HepG2 (cell line): Measurements from ENCODE around the gene HERC4. TPM values are rescaled to one million over a fixed set of nuclear protein-coding genes. Genes with fewer than 3 reads are reported as not detected.

Experiments
- DPF2 ChIP-seq: sonication (generic); formaldehyde crosslinking; IDR thresholded peaks from 2 replicates; pipeline ENCODE4 v1.4.0; 2020; ENCODE audit warnings: mild to moderate bottlenecking, low read depth, missing genetic modification reagents, borderline replicate concordance
- FOXO1 ChIP-seq: sonication (generic); formaldehyde crosslinking; IDR thresholded peaks from 2 replicates; pipeline ENCODE4 v1.4.0; 2020; ENCODE audit warnings: missing genetic modification reagents
- GFI1 ChIP-seq: sonication (generic); formaldehyde crosslinking; IDR thresholded peaks from 2 replicates; pipeline ENCODE4 v1.5.0; 2020; ENCODE audit warnings: missing genetic modification reagents, mild to moderate bottlenecking, borderline replicate concordance
- HNRNPL ChIP-seq: fragments of 200-400 bp; formaldehyde crosslinking; IDR thresholded peaks from 2 replicates; pipeline ENCODE4 v1.6.1; 2017; ENCODE audit warnings: mild to moderate bottlenecking, low read depth, low read length
- MAZ ChIP-seq, 2 experiments: sonication (generic) in 1 of 2; formaldehyde crosslinking in 1 of 2; IDR thresholded peaks; 2 replicates each; pipeline versions ENCODE4 v1.5.0 to v1.6.1; 2012 to 2020; ENCODE audit warnings: low read depth in 2 of 2, mild to moderate bottlenecking in 2 of 2, borderline replicate concordance in 1 of 2, improper control_type of control experiment in 1 of 2, low read length in 1 of 2, missing genetic modification reagents in 1 of 2, moderate library complexity in 1 of 2
- MEIS1 ChIP-seq: sonication (generic); formaldehyde crosslinking; IDR thresholded peaks from 2 replicates; pipeline ENCODE4 v1.9.0; 2021; ENCODE audit warnings: mild to moderate bottlenecking, missing genetic modification reagents, moderate library complexity, borderline replicate concordance
- POLR2A ChIP-seq, 2 experiments: IDR thresholded peaks; 2 replicates each; pipeline ENCODE4 v1.6.1; 2011; ENCODE audit warnings: low read depth in 2 of 2, low read length in 2 of 2, mild to moderate bottlenecking in 1 of 2, moderate library complexity in 1 of 2; ENCODE audit not compliant: insufficient read depth in 1 of 2
- PTBP1 ChIP-seq: fragments of 200-400 bp; formaldehyde crosslinking; IDR thresholded peaks from 2 replicates; pipeline ENCODE4 v1.6.1; 2018; ENCODE audit warnings: low read length, low read depth; ENCODE audit not compliant: poor library complexity, severe bottlenecking
- RARG ChIP-seq: sonication (generic); formaldehyde crosslinking; IDR thresholded peaks from 2 replicates; pipeline ENCODE4 v1.4.0; 2020; ENCODE audit warnings: low read depth, mild to moderate bottlenecking, missing genetic modification reagents
- RFX1 ChIP-seq: fragments of 450-650 bp; IDR thresholded peaks from 2 replicates; pipeline ENCODE4 v1.6.1; 2017
- SALL1 ChIP-seq: sonication (generic); formaldehyde crosslinking; IDR thresholded peaks from 2 replicates; pipeline ENCODE4 v1.8.0; 2022; ENCODE audit warnings: mild to moderate bottlenecking, missing genetic modification reagents
- SNRNP70 ChIP-seq: fragments of 200-400 bp; formaldehyde crosslinking; IDR thresholded peaks from 2 replicates; pipeline ENCODE4 v1.6.1; 2017; ENCODE audit warnings: mild to moderate bottlenecking, low read depth, low read length, moderate library complexity
- SRSF9 ChIP-seq: fragments of 200-400 bp; formaldehyde crosslinking; IDR thresholded peaks from 2 replicates; pipeline ENCODE4 v1.6.1; 2018; ENCODE audit warnings: borderline replicate concordance, mild to moderate bottlenecking, low read depth, low read length; ENCODE audit not compliant: insufficient read depth, poor library complexity, severe bottlenecking
- TEAD3 ChIP-seq: optimal IDR thresholded peaks from 2 replicates; pipeline ENCODE3; 2016; ENCODE audit warnings: borderline replicate concordance
- WIZ ChIP-seq: sonication (generic); formaldehyde crosslinking; IDR thresholded peaks from 2 replicates; pipeline ENCODE4 v1.5.1; 2020; ENCODE audit warnings: mild to moderate bottlenecking, missing genetic modification reagents
- ZC3H4 ChIP-seq: sonication (generic); formaldehyde crosslinking; IDR thresholded peaks from 2 replicates; pipeline ENCODE4 v1.4.0; 2020; ENCODE audit warnings: missing genetic modification reagents, borderline replicate concordance
- ZNF263 ChIP-seq: sonication (generic); formaldehyde crosslinking; IDR thresholded peaks from 2 replicates; pipeline ENCODE4 v1.4.0; 2020; ENCODE audit warnings: missing genetic modification reagents
- ZNF709 ChIP-seq: sonication (generic); formaldehyde crosslinking; IDR thresholded peaks from 2 replicates; pipeline ENCODE4 v1.5.0; 2020; ENCODE audit warnings: mild to moderate bottlenecking, missing genetic modification reagents
- ZNF747 ChIP-seq: sonication (generic); formaldehyde crosslinking; IDR thresholded peaks from 2 replicates; pipeline ENCODE4 v1.8.1; 2023; ENCODE audit warnings: missing genetic modification reagents, mild to moderate bottlenecking, borderline replicate concordance
- ZNF792 ChIP-seq: IDR thresholded peaks from 2 replicates; pipeline ENCODE4 v1.6.1; 2016
- polyA plus RNA-seq, 8 experiments: library from polyadenylated mRNA; depleted of rRNA in 3 of 8; stranded (reverse) in 7 of 8; unstranded in 1 of 8; fragments of >200 nt; fragmentation: Illumina TruSeq in 4 of 8; extraction: Trizol in 4 of 8; gene quantifications; 2 replicates each; pipeline versions ENCODE4 v1.2.1 to v1.2.3, GENCODE V29; 2011 to 2016; ENCODE audit warnings: low read depth in 4 of 8, missing spikeins in 1 of 8, mixed read lengths in 1 of 8; ENCODE audit not compliant: insufficient read depth in 1 of 8
- total RNA-seq, 5 experiments: library from RNA; depleted of rRNA; stranded (reverse); fragments of >200 nt; fragmentation: Illumina TruSeq; extraction: Trizol; gene quantifications; 2 replicates each; pipeline ENCODE4 v1.2.3, GENCODE V29; 2016; ENCODE audit warnings: low read depth in 1 of 5
- TF ChIP-seq, protein P1 (sequence below): sonication (generic); formaldehyde crosslinking; IDR thresholded peaks from 2 replicates; pipeline ENCODE4 v1.4.0; 2020; ENCODE audit warnings: missing genetic modification reagents
- TF ChIP-seq, protein P2 (sequence below): sonication (generic); formaldehyde crosslinking; IDR thresholded peaks from 2 replicates; pipeline ENCODE4 v1.5.0; 2020; ENCODE audit warnings: missing genetic modification reagents
- TF ChIP-seq, protein P3 (sequence below): sonication (generic); formaldehyde crosslinking; IDR thresholded peaks from 2 replicates; pipeline ENCODE4 v1.4.0; 2020; ENCODE audit warnings: missing genetic modification reagents, borderline replicate concordance
- TF ChIP-seq, protein P4 (sequence below): IDR thresholded peaks from 2 replicates; pipeline ENCODE4 v1.6.1; 2016; ENCODE audit warnings: mild to moderate bottlenecking

HERC4 gene
- total and polyA plus RNA-seq, 2 of the 13 experiments (the other 11 are each of a cell fraction or from before 2014, with no cell fraction given), result 9.8 to 20.2 TPM

DNA sequence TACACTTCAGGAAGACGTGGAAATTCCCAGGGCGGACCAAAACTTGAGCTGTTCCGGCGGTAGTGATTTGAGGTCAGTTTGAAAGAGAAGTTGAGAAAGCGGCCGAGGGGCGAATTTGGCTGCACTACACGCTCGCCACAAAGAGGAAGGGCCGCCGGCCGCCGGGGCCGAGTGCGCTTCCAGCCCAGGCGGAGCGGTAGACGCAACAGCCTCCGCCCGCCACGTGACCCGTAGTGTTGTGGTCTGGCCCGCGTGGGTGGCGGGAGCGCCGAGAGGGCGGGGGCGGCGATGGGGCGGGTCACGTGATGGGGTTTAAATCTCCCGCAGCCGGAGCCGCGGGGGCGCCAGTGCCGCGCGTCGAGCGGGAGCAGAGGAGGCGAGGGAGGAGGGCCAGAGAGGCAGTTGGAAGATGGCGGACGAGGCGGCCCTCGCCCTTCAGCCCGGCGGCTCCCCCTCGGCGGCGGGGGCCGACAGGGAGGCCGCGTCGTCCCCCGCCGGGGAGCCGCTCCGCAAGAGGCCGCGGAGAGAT, 190.7 kb downstream of the HERC4 start, which contains the start of gene SIRT1 (continued):
- peak; percentile 94 for TF ChIP-seq ZNF792 (CRISPR knock-in tag)
- TF ChIP-seq, protein P1, sequence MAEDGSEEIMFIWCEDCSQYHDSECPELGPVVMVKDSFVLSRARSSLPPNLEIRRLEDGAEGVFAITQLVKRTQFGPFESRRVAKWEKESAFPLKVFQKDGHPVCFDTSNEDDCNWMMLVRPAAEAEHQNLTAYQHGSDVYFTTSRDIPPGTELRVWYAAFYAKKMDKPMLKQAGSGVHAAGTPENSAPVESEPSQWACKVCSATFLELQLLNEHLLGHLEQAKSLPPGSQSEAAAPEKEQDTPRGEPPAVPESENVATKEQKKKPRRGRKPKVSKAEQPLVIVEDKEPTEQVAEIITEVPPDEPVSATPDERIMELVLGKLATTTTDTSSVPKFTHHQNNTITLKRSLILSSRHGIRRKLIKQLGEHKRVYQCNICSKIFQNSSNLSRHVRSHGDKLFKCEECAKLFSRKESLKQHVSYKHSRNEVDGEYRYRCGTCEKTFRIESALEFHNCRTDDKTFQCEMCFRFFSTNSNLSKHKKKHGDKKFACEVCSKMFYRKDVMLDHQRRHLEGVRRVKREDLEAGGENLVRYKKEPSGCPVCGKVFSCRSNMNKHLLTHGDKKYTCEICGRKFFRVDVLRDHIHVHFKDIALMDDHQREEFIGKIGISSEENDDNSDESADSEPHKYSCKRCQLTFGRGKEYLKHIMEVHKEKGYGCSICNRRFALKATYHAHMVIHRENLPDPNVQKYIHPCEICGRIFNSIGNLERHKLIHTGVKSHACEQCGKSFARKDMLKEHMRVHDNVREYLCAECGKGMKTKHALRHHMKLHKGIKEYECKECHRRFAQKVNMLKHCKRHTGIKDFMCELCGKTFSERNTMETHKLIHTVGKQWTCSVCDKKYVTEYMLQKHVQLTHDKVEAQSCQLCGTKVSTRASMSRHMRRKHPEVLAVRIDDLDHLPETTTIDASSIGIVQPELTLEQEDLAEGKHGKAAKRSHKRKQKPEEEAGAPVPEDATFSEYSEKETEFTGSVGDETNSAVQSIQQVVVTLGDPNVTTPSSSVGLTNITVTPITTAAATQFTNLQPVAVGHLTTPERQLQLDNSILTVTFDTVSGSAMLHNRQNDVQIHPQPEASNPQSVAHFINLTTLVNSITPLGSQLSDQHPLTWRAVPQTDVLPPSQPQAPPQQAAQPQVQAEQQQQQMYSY (CRISPR knock-in tag), result no peak
- TF ChIP-seq RARG (CRISPR knock-in tag), result no peak
- TF ChIP-seq SNRNP70, result no peak
- no peak for TF ChIP-seq DPF2 (CRISPR knock-in tag)
- no peak for TF ChIP-seq PTBP1
- TF ChIP-seq ZNF747 (CRISPR knock-in tag), result 0 out of 2 replicates have a peak, but pooled peaks have one; percentile 38
- peak; percentile 88 for TF ChIP-seq GFI1 (CRISPR knock-in tag)
- TF ChIP-seq ZNF263 (CRISPR knock-in tag), result 0 out of 2 replicates have a peak, but pooled peaks have one; percentile 64
- TF ChIP-seq WIZ (CRISPR knock-in tag), result 0 out of 2 replicates have a peak, but pooled peaks have one; percentile 26
- TF ChIP-seq HNRNPL, result no peak
- TF ChIP-seq, protein P2, sequence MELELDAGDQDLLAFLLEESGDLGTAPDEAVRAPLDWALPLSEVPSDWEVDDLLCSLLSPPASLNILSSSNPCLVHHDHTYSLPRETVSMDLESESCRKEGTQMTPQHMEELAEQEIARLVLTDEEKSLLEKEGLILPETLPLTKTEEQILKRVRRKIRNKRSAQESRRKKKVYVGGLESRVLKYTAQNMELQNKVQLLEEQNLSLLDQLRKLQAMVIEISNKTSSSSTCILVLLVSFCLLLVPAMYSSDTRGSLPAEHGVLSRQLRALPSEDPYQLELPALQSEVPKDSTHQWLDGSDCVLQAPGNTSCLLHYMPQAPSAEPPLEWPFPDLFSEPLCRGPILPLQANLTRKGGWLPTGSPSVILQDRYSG, result 0 out of 2 replicates have a peak, but pooled peaks have one; percentile 62
- TF ChIP-seq, protein P3, sequence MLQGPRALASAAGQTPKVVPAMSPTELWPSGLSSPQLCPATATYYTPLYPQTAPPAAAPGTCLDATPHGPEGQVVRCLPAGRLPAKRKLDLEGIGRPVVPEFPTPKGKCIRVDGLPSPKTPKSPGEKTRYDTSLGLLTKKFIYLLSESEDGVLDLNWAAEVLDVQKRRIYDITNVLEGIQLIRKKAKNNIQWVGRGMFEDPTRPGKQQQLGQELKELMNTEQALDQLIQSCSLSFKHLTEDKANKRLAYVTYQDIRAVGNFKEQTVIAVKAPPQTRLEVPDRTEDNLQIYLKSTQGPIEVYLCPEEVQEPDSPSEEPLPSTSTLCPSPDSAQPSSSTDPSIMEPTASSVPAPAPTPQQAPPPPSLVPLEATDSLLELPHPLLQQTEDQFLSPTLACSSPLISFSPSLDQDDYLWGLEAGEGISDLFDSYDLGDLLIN (CRISPR knock-in tag), result no peak
- TF ChIP-seq, protein P4, sequence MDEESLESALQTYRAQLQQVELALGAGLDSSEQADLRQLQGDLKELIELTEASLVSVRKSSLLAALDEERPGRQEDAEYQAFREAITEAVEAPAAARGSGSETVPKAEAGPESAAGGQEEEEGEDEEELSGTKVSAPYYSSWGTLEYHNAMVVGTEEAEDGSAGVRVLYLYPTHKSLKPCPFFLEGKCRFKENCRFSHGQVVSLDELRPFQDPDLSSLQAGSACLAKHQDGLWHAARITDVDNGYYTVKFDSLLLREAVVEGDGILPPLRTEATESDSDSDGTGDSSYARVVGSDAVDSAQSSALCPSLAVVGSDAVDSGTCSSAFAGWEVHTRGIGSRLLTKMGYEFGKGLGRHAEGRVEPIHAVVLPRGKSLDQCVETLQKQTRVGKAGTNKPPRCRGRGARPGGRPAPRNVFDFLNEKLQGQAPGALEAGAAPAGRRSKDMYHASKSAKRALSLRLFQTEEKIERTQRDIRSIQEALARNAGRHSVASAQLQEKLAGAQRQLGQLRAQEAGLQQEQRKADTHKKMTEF (CRISPR knock-in tag), result peak; percentile 93; the same call in 1 of the 2 replicates
- peak; percentile 76 for TF ChIP-seq FOXO1
- TF ChIP-seq RFX1, result no peak
- TF ChIP-seq POLR2A (IDR thresholded peaks at IDR 0.05; ENCODE audit: insufficient read depth in 1 of 2, low read depth in 2 of 2, low read length in 2 of 2), result peak; percentile 93 to 95
- TF ChIP-seq SRSF9, result no peak
- TF ChIP-seq ZNF709, result peak; percentile 80
- TF ChIP-seq SALL1, result peak; percentile 94
- TF ChIP-seq MEIS1 (CRISPR knock-in tag), result no peak; the same call in 1 of the 2 replicates
- TF ChIP-seq TEAD3, result peak; percentile 45
- peak; percentile 92; the same call in 1 of the 2 replicates for TF ChIP-seq MAZ (IDR thresholded peaks at IDR 0.05; ENCODE audit: borderline replicate concordance, low read depth, low read length)
- TF ChIP-seq MAZ (CRISPR knock-in tag; IDR thresholded peaks at IDR 0.05; ENCODE audit: low read depth), result peak; percentile 76
- TF ChIP-seq ZC3H4 (CRISPR knock-in tag), result no peak
